Hematopoietic multipotent progenitor cell treated with erythropoietin and hydrocortisone succinate and interleukin-3 and kit ligand, for 17 days (in vitro differentiated cells): Measurements from ENCODE around the gene BRAP.
"Not testable (repeated sequence)": the region's sequence is repeated elsewhere in the genome, so short reads cannot be mapped to it uniquely, and the experiment has no call there.

ENCODE experiments used
- DNase-seq: peaks from one replicate; pipeline ENCODE4 v3.0.0-alpha.2; 2015; ENCODE audit warnings: low spot score

Gene BRAP

GRCh38 chr12:111685811-111686573, at the start of gene BRAP, which contains the start of gene ACAD10:
TSS of gene BRAP (minus strand) at chr12:111685956. CDS start at chr12:111685792, 164 bp downstream.
TSS of gene ACAD10 (plus strand) at chr12:111686053. CDS start at chr12:111692710, 6,657 bp downstream.
- peak; percentile 96 for DNase-seq

- no peak for DNase-seq
Measured at GRCh38 chr12:111733340-111733915, 47.7 kb upstream of the BRAP start.

DNA sequence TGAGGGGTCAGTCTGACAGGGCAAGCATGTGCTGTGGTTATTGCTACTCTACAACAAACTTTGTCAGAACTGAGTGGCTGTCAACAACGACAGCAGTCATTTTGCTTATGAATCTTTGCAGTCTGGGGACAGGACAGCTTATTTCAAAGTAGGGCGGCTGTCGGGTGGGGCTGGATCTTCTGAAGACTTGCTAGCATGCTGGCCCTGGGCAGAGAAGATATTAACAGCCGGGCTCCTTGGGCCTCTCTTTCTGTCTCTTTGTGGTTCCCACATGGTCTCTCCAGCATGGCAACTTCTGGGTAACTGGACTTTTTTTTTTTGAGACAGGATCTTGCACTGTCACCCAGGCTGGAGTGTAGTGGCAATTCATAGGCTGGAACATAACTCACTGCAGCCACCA, 47.0 kb upstream of the BRAP start:
- no peak for DNase-seq

DNA sequence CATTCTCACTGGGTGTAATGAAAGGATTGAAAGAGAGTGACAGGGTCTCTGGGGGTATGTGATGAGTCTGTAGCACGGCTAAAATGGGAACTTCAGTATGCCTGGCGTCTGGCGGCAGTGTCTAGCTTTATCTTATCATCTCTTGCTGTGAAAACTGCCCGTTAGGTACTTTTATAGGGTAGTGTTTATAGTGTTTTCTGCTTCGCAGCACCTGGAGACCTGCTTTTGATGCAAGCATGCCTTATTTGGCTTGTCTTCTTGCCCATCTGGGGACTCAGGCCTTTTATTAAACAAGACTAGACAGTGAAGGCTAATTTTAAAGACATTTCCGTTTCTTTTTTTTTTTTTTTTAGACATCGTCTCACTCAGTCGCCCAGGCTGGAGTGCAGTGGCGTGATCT, 44.7 kb upstream of the BRAP start:
- no peak for DNase-seq

GRCh38 chr12:111728795-111729194, 43.0 kb upstream of the BRAP start:
- DNase-seq, result no peak

GRCh38 chr12:111723646-111724360, 38.0 kb upstream of the BRAP start:
- not testable (repeated sequence) for DNase-seq

GRCh38 chr12:111720457-111720856, 34.7 kb upstream of the BRAP start:
- no peak for DNase-seq

GRCh38 chr12:111719316-111719715, 33.6 kb upstream of the BRAP start:
- not testable (repeated sequence) for DNase-seq

GRCh38 chr12:111715279-111715678, 29.5 kb upstream of the BRAP start:
- DNase-seq, result no peak

GRCh38 chr12:111706145-111706544, 20.4 kb upstream of the BRAP start:
- DNase-seq, result no peak

GRCh38 chr12:111705672-111706071, 19.9 kb upstream of the BRAP start:
- no peak for DNase-seq

DNA sequence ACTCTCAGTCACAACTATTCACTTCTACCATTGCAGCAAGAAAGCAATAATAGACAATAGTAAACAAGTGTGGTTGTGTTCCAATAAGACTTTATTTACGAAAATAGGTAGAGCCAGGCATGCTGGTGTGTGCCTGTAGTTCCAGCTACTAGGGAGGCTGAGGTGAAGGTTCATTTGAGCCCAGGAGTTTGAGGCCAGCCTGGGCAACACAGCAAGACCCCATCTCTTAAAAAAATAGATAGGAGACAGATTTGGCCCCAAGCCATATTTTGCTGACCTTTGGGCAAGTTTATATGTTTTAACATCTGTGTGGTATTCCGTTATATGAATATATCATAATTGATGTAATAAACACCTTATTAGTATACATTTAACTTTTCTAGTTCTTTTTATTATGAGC, 14.2 kb upstream of the BRAP start:
- DNase-seq, result no peak

DNA sequence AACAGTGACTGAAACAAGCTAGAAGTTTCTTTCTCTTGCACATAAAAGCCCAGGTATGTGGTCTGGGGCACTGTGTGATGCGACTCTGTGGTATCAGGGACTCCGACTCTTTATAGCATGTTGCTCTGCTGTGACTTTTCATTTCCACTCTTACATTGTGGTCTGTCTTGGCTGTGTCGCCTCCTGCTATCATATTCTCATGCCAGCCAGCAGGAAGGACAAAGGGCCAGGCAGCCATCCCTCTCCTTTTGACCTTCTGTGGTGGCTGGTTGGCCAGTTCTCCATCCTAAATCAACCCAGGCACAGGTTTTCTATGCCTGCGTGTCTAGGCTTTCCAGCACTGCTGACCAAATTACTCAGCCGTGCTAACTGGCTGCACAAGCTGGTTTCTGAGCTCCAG, 8.1 kb upstream of the BRAP start:
- DNase-seq, result no peak

DNA sequence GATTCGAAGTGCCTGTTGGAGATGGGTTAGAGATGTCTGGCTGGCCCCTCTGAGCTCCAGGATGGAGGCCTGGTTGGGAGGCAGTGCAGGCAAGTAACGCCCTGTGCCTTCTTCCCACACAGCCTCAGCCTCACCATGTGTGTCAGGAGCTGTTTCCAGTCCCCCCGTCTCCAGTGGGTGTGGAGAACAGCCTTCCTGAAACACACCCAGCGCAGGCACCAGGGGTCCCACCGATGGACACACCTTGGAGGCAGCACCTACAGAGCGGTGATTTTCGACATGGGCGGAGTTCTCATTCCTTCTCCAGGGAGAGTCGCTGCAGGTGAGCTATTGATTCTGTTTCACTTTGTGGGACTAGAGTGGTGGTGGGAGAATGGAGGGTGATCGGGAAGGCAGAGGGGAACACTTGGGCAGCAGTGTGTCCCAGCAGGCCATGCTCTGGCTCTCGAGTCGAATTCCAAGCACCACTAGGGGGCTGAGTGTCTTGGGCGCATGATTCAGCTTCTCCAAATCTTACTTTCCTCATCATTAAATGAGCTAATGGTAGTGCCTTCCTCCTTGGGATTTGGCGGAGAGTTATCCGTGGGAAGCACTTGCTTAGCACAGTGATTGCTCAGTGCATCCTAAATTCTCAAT, 6.9 kb upstream of the BRAP start:
- DNase-seq, result no peak

DNA sequence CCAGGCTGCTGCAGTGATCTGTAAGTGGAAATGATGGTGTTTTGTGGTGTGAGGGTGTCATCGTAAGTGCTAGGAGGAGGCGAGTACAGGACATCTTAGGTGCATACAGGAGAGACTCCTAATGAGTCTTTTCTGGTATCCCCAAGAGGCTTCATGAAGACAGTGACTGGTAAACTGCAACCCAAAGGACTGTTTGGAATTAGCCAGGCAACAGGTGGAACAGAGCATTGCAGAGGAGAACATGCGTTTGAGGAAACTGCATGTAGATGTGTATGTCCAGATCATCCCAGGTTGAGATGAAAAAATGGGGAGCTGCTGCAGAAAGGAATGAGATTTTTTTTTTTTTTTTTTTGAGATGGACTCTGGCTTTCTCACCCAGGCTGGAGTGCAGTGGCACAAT, 5.5 kb upstream of the BRAP start:
- DNase-seq, result no peak

GRCh38 chr12:111687952-111688351, 2.2 kb upstream of the BRAP start:
- no peak for DNase-seq

GRCh38 chr12:111687255-111687654, 1.5 kb upstream of the BRAP start:
- no peak for DNase-seq

GRCh38 chr12:111686574-111687105, 884 bp upstream of the BRAP start:
- DNase-seq, result no peak

- peak; percentile 70 for DNase-seq
Measured at GRCh38 chr12:111685322-111685810, 390 bp downstream of the BRAP start.

GRCh38 chr12:111684485-111685198, 1.1 kb downstream of the BRAP start:
- peak; percentile 18 for DNase-seq

DNA sequence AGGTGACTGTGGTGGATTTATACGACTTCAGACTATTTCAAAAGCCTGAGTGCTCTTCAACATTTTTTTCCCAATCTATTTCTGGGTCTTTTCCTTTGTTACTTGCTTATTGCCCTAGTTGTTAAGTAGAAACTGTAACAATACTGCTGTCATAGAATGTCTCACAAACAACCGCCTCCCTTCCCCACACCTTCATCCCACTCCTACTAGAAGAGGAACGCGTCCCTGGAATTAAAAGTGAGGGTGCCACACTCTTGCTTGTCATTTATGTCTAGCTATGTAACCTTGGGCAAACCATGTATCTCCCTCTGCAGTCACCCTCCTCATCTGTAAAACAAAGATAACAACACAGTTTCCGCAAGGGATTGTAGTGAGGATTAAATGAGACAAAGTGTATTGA, 8.6 kb downstream of the BRAP start:
- DNase-seq, result no peak
